Breast epithelium (tissue), 3 donors: ENCODE results near the gene ATP2B2.

Source experiments
- POLR2A ChIP-seq: fragments of 450-650 bp; IDR thresholded peaks from one replicate; pipeline ENCODE4 v1.6.1; 2016; ENCODE audit warnings: antibody characterized with exemption, mild to moderate bottlenecking, moderate library complexity
- TF ChIP-seq, protein P1 (sequence below), 3 donors: fragments of 450-650 bp; IDR thresholded peaks; one replicate each; pipeline ENCODE4 v1.5.1; 2016 to 2017; ENCODE audit warnings: antibody characterized with exemption in 3 of 3, mild to moderate bottlenecking in 3 of 3, moderate library complexity in 3 of 3

DNA sequence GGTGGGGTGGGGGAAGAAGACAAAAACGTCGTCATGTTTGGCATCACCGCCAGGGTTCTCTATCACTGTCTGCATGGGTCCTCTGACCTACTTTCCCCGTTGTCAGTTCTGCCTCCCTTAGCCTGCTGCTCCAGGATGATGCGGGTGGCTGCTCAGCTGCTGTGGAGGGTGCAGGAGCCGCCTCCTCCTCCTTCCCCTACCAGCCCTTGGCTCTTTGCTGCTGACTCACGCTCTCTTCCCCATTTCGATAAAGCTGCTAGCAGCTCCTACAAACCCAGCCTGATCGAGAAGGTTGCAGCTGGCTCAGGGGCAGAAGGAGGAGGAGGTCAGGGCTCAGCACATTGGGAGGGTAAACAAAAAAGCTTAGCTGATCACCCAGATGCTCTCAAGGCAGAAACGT, 135.0 kb downstream of the ATP2B2 start:
- TF ChIP-seq, protein P1, sequence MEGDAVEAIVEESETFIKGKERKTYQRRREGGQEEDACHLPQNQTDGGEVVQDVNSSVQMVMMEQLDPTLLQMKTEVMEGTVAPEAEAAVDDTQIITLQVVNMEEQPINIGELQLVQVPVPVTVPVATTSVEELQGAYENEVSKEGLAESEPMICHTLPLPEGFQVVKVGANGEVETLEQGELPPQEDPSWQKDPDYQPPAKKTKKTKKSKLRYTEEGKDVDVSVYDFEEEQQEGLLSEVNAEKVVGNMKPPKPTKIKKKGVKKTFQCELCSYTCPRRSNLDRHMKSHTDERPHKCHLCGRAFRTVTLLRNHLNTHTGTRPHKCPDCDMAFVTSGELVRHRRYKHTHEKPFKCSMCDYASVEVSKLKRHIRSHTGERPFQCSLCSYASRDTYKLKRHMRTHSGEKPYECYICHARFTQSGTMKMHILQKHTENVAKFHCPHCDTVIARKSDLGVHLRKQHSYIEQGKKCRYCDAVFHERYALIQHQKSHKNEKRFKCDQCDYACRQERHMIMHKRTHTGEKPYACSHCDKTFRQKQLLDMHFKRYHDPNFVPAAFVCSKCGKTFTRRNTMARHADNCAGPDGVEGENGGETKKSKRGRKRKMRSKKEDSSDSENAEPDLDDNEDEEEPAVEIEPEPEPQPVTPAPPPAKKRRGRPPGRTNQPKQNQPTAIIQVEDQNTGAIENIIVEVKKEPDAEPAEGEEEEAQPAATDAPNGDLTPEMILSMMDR (IDR thresholded peaks at IDR 0.05), result no peak
- TF ChIP-seq POLR2A, result no peak
